GM19467 (cell line): ENCODE data around the gene DEFB112.

Experiments used
- ATAC-seq: cut with Tn5 transposase; IDR thresholded peaks from one replicate; pipeline ENCODE4 v1.9.1; 2021; ENCODE audit warnings: mild to moderate bottlenecking, moderate library complexity; ENCODE audit not compliant: unreplicated experiment

DEFB112 gene, protein sequence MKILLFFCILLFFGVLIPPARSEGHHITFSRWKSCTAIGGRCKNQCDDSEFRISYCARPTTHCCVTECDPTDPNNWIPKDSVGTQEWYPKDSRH

DNA sequence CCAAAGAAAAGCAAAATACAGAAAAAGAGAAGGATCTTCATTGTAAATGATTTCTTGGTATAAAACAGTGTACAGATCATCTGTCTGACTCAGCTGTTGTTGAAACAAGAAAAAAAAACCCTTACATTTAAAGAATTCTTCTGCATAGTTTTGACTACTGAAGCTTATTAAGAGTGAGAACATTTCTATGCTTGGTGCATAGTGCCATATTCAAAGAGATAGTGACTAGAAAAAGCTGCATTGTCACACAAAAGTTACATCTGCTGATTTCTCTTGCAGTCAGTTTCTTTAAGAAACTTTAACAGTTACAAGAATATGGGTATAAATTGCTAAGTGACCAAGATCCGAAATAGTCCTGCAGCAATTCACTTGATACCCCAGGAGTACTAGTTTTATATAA is at the start of gene DEFB112:
DEFB112 (minus strand) TSS at position 101 of the 400 bp plus-strand sequence; CDS start at position 41, 60 bp downstream.
- ATAC-seq: no peak

- no peak for ATAC-seq
These were observed 48.9 kb upstream of the DEFB112 start for GRCh38 chr6:50098641-50098993.

DNA sequence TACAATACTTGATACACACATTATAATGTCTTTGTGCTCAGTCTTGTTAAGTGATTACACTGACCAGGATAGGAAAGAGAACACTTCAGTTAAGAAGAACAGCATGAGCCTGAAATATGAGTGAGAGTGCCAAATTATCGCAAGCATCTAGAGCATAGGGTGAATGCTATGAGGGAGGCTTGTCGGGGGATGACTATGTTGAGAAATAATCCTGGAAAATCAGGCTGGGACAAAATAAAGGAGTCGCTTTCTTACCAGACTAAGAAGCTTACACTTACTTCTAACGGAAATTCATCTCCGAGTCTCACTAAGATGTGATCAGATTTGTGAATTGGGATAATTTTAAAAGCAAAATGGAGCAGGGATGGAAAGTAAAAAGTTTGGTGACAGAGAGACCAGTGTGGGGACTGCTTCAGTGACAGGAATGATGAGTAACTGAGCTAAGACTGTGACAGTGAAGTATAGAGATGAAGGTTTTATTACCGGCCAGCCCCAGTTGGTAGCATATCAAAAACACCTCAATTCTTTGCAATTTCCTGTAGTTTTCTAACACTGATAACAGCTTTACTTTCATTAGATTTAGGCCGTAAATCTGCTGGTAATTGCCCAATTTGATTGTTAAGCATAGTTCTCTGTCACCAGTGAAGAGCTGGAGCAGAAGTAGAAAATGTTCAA is 48.4 kb upstream of the DEFB112 start:
- ATAC-seq: no peak

GRCh38 chr6:50096296-50096695 is 46.6 kb upstream of the DEFB112 start:
- no peak for ATAC-seq

GRCh38 chr6:50093938-50094272 is 44.2 kb upstream of the DEFB112 start:
- ATAC-seq: no peak

DNA sequence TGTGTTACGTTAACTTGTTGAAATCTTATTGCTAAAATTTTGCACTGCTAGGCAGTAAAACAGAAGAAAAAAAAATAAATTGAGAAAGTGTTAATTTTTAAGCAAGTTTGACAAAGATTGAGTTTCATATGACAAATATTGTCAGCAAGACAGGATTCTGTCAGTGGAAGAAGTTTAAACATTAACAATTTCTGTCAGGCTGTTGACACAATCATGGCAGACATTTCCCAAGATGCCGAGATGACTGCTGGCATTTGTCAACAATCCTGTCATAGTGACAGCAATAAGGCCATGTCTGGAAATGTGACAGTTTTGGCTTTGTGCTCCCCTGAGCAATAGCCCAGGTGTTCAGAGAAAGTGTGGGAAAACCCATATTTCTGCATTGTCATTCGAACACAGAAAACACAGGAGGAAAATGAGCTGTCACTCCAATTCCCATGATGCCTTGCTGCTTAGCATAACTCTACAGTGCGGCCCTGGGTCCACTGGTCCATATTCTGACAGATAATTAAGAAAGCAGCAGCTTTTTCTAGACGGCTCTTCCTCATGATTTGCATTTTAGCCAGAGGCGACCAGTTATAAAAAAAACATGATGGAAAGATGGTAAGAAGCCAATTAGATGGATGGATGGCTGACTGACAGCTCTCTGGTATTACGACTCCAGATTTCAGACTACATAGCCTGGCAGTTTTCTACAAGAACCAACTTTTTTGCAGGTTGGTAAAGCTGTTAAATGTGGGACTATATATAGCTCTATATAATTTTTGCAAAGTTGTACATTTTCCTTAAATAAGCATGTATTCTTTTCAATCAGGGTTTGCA is 43.6 kb upstream of the DEFB112 start:
- no peak for ATAC-seq

- ATAC-seq: no peak
These were observed 41.9 kb upstream of the DEFB112 start for GRCh38 chr6:50091641-50092040.

- no peak for ATAC-seq
These were observed 40.2 kb upstream of the DEFB112 start for GRCh38 chr6:50089911-50090310.

DNA sequence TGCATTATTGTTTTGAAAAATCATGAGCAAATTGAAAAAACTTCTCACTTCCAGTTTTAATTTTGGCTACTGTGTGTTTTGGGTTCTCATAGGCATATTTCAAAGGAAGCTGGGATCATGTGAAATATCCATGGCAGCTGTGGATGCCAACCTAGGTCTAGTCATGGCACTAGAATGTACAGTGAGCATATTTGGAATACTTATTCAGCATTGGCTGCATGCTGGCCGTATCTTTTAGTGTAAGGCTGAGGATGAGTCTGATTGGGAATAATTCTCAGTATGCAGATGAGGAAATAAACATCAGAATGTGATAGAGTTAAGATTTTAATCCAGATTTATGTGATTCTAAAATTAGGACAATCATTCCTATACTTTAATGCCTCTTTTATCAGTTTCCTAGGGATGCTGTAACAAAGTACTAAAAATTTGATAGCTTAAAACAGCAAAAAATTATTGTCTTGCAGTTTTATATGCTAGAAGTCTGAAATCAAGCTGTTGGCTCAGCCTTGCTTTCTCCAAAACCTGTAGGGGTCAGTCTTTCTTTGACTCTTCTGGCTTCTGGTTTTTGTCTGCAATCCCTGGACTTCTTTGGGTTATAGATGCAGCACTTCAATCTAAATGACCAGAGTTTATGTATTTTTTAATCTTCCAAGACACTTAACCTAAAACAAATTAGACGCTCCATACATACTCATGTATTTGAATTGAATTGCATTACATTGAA is 37.7 kb upstream of the DEFB112 start:
- no peak for ATAC-seq

- ATAC-seq: no peak
These were observed 27.7 kb upstream of the DEFB112 start for GRCh38 chr6:50077385-50077784.

GRCh38 chr6:50076431-50076830 is 26.7 kb upstream of the DEFB112 start:
- no peak for ATAC-seq

GRCh38 chr6:50071921-50072320 is 22.2 kb upstream of the DEFB112 start:
- no peak for ATAC-seq

DNA sequence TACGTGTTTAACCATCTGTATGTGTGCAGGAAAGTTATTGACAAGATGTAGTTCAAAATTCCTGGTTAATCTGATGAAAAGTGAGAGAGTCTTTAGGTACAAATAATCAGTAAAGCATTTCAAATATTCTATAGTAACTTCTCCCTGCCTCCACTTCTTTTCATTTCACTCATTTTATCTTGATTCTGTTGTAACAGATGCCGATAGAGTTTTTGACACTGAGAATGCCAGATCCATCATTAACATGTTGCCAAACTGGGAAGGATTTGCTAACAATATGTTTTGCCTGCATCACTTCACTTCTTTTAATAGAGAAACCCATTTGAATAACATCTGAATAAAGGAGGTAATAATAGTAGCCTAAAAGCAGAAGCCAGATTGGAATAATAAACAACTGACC is 20.4 kb upstream of the DEFB112 start:
- ATAC-seq: no peak

DNA sequence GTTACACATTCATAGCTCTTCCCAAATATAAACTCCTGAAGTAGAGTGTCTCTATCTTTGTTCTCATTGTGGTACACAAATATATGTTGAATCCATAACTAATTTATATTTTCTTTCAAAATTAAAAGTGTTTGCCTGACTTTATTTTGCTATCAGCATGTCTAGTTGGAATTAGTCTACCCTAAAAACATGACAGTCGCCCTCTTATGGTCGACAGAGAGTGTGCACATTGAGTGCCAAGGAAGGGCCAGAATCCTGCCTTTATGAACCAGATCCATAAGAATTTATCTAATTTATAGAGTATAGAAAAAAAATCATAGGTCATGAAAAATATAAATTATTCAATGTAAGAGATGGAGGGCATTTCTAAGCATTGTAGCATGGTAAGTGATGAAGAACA is 12.3 kb upstream of the DEFB112 start:
- ATAC-seq: no peak

- ATAC-seq: no peak
These were observed 6.5 kb upstream of the DEFB112 start for GRCh38 chr6:50056242-50056641.

DNA sequence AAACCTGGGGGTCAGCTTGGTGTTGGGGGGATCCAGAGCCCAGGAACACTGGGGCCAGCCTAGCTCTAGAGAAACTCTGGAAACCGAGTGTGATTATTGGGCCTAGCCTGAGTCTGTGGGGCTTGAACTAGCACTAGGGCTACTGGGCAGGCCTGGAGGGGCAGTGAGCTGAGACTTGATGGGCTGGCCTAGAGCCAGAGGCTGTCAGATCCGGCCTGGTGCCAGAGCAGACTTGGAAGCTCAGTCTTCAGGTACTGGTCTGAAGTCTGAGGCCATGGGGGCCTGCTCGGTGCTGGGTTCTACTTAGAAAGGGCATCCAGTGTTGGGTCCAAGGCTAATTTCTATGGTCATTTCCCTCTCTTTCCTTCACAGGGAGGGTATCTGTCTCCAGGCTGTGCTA is 2.7 kb downstream of the DEFB112 start:
- ATAC-seq: no peak

GRCh38 chr6:50030777-50031562 is 18.8 kb downstream of the DEFB112 start:
- no peak for ATAC-seq

DNA sequence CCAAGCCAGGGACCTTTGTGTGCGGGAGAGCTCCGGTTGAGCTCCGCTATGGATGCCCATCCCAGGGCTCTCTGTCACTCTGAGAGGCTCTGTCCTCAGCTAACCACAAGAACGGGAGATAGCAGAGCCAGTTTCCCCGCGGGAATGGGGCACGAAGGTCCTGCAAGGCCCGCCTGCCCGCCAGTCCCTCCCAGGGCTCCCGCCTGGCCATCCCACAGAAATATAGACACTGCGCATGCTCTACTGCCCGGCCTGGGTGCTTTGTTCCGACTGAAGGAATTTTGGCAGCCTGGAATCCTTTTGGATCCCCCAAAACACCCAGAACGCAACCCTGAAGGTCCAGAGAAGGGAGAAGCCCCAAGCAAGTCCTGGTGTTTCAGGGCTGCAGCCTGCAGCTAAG is 19.4 kb downstream of the DEFB112 start:
- ATAC-seq: no peak

DNA sequence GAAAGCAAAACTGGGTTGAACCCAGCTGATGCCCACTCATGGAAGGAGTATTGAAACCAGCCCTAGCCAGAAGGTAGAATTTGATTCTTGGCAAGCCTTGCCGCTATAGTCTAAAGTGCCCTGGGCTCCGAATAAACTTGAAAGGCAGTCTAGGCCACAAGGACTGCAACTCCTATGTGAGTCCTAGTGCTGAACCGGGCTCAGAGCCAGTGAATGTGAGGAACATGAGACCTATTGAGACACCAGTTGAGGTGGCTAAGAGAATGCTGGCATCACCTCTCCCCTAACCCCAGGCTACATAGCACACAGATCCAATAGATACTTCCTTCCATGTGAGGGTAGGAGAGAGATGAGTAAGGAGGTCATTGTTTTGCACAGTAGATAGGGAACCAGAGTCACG is 24.5 kb downstream of the DEFB112 start:
- ATAC-seq: no peak

DNA sequence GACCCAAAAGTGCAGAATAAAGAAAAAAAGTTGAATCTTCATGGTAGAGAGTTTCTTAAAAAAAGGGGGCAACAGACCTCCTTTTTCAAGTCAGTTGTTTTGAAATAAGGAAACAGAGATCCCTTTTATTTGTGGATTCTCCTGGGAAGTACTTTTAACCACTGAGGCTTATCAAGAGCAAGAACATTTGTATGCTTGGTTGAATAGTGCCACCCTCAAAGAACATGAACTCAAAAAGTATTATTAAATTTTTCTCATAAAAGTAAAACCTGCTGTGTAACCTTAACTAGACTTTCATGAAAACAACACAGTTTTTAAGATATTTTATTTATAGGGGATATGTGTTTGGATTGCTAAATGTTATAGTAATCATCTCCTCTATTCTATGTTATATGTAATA is 27.8 kb downstream of the DEFB112 start, which contains the start of gene DEFB110:
DEFB110 (minus strand) TSS at position 101 of the 400 bp plus-strand sequence; CDS start at position 42, 59 bp downstream.
- ATAC-seq: no peak

DNA sequence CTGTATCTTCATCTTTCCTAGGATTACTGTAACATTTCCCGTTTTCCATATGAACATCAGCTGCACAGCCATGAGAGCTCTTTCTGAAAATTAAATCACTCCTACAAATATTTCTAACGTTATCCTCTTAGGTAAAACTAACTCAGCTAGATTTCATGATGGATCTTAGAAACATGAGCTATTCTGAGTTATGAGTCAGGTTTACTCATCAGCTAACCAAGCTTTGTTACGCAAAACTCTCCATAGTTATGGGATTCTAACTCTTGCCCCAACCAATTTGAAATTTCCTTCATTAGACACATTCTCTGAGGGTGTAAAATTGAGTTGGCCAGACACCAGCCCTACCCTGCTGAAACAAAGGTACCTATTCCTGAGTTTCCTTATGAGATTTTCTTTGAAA is 41.9 kb downstream of the DEFB112 start:
- no peak for ATAC-seq
